GM12878 (cell line): Measurements from ENCODE around the gene BBC3.

Experiments
- CEBPB ChIP-seq, 2 experiments: fragments of 150-350 bp in 1 of 2; IDR thresholded peaks; 2 replicates each; pipeline ENCODE4 v1.6.1; 2012 to 2014; ENCODE audit warnings: low read depth in 2 of 2, low read length in 2 of 2, borderline replicate concordance in 1 of 2, inconsistent platforms in 1 of 2
- CTCF ChIP-seq, 3 experiments: IDR thresholded peaks in 2 of 3; conservative IDR thresholded peaks in 1 of 3; 2 replicates each; pipeline ENCODE4 v1.5.1; 2011; ENCODE audit warnings: low read depth in 3 of 3, low read length in 3 of 3, mild to moderate bottlenecking in 3 of 3, control low read depth in 2 of 3, moderate library complexity in 2 of 3, inconsistent platforms in 1 of 3, mixed read lengths in 1 of 3; ENCODE audit not compliant: control insufficient read depth in 2 of 3, insufficient read depth in 1 of 3; ENCODE audit errors: extremely low read depth in 1 of 3
- EZH2 ChIP-seq: IDR thresholded peaks from 2 replicates; pipeline ENCODE4 v1.6.1; 2012; ENCODE audit warnings: low read depth, mild to moderate bottlenecking, control low read depth, inconsistent platforms, low read length, borderline replicate concordance; ENCODE audit not compliant: control insufficient read depth
- GABPA ChIP-seq: IDR thresholded peaks from 2 replicates; pipeline ENCODE4 v1.6.1; 2014; ENCODE audit warnings: antibody characterized with exemption, low read depth, mild to moderate bottlenecking, inconsistent platforms
- IRF3 ChIP-seq: fragments of 450-650 bp; IDR thresholded peaks from 2 replicates; pipeline ENCODE4 v1.6.1; 2014; ENCODE audit warnings: mild to moderate bottlenecking
- NFIC ChIP-seq: IDR thresholded peaks from 2 replicates; pipeline ENCODE4 v1.6.1; 2012; ENCODE audit warnings: low read depth, mild to moderate bottlenecking, inconsistent platforms, low read length, moderate library complexity
- NFYB ChIP-seq: IDR thresholded peaks from 2 replicates; pipeline ENCODE4 v1.6.1; 2011; ENCODE audit warnings: low read depth, mild to moderate bottlenecking, low read length, improper control_type of control experiment, moderate library complexity; ENCODE audit not compliant: insufficient read depth
- PKNOX1 ChIP-seq: fragments of 450-650 bp; IDR thresholded peaks from 2 replicates; pipeline ENCODE4 v1.6.1; 2016; ENCODE audit warnings: mild to moderate bottlenecking
- POLR2A ChIP-seq: IDR thresholded peaks from 2 replicates; pipeline ENCODE4 v1.6.1; 2011; ENCODE audit warnings: low read depth, mild to moderate bottlenecking, low read length
- RAD21 ChIP-seq: IDR thresholded peaks from 2 replicates; pipeline ENCODE4 v1.6.1; 2011; ENCODE audit warnings: mild to moderate bottlenecking, low read depth, low read length, moderate library complexity; ENCODE audit not compliant: insufficient read depth
- RFX5 ChIP-seq: IDR thresholded peaks from 2 replicates; pipeline ENCODE4 v1.6.1; 2011; ENCODE audit warnings: low read depth, low read length, improper control_type of control experiment
- TCF7 ChIP-seq: IDR thresholded peaks from 2 replicates; pipeline ENCODE4 v1.6.1; 2014; ENCODE audit warnings: antibody characterized with exemption, borderline replicate concordance
- ZZZ3 ChIP-seq: IDR thresholded peaks from 2 replicates; pipeline ENCODE4 v1.6.1; 2011; ENCODE audit warnings: low read depth; ENCODE audit not compliant: control insufficient read depth, insufficient read length

- no peak for TF ChIP-seq NFYB
- TF ChIP-seq CTCF (IDR thresholded peaks at IDR 0.05 in 2 of 3, conservative IDR thresholded peaks at IDR 0.05 in 1 of 3; ENCODE audit: control insufficient read depth in 2 of 3, extremely low read depth in 1 of 3, insufficient read depth in 1 of 3, low read depth in 3 of 3, low read length in 3 of 3) = no peak
- no peak for TF ChIP-seq ZZZ3
- TF ChIP-seq POLR2A = no peak
- no peak for TF ChIP-seq TCF7
- TF ChIP-seq CEBPB (IDR thresholded peaks at IDR 0.05; ENCODE audit: borderline replicate concordance in 1 of 2, low read depth in 2 of 2, low read length in 2 of 2) = no peak
- no peak for TF ChIP-seq EZH2
- TF ChIP-seq RFX5 = no peak
- TF ChIP-seq PKNOX1 = no peak
- no peak for TF ChIP-seq RAD21
- TF ChIP-seq IRF3 = no peak
- no peak for TF ChIP-seq GABPA
- no peak for TF ChIP-seq NFIC
Measured at GRCh38 chr19:47203254-47203653, 27.7 kb downstream of the BBC3 start.
